ENCODE measurements around the gene MSH5. TPM values are rescaled to one million over a fixed set of nuclear protein-coding genes. Genes with fewer than 3 reads are reported as not detected.

Gene MSH5
- total and polyA plus RNA-seq, 2 of the 13 experiments (the other 11 are each of a cell fraction or from before 2014, with no cell fraction given), result 10.2 to 38.7 TPM

DNA sequence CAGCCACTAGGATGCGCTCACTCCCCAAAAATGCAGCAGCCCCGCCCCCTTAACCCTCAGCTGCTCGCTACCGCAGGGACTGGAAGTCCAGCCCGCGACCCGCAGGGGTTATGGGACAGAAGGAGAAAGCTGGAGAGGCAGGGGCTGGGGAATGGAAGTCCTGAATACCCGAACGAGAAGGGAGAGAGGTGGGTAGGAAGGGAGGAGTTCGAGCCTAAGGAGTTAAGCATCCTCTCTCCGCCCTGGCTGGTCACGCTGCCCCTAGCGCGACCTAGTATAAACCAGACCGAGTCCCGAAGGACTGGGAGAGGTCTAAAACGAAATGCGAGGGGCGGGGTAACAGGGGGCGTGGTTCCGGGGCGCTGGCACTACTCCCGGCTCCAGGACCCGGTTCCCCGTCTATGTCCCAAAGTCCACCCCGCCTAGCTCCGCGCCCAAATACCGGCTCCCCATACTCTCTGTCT is 10.3 kb upstream of the MSH5 start (continued):
- TF ChIP-seq ZFP90 (CRISPR knock-in tag; IDR thresholded peaks at IDR 0.05; ENCODE audit: borderline replicate concordance) (no peak; the same call in 1 of the 2 replicates), ZNF446 (CRISPR knock-in tag; IDR thresholded peaks at IDR 0.05) (no peak), BCL3 (CRISPR knock-in tag; IDR thresholded peaks at IDR 0.05) (no peak; the same call in none of the 2 replicates), NFKBIZ (CRISPR knock-in tag; IDR thresholded peaks at IDR 0.05) (no peak), NFE2 (CRISPR knock-in tag; IDR thresholded peaks at IDR 0.05) (no peak), ZNF207 (IDR thresholded peaks at IDR 0.05; ENCODE audit: borderline replicate concordance) (no peak), NFKB2 (CRISPR knock-in tag; IDR thresholded peaks at IDR 0.05; ENCODE audit: borderline replicate concordance) (no peak), SALL2 (CRISPR knock-in tag; IDR thresholded peaks at IDR 0.05) (0 out of 2 replicates have a peak, but pooled peaks have one; percentile 49), ZNF678 (CRISPR knock-in tag; IDR thresholded peaks at IDR 0.05) (no peak), MED1 (CRISPR knock-in tag; IDR thresholded peaks at IDR 0.05) (peak; percentile 72), MAFG (CRISPR knock-in tag; IDR thresholded peaks at IDR 0.05) (no peak), TGIF2 (CRISPR knock-in tag; IDR thresholded peaks at IDR 0.05) (no peak), SP2 (CRISPR knock-in tag; IDR thresholded peaks at IDR 0.05) (no peak), CTCF (CRISPR knock-in tag; IDR thresholded peaks at IDR 0.05) (peak; percentile 96), ATRX (CRISPR knock-in tag; IDR thresholded peaks at IDR 0.05; ENCODE audit: borderline replicate concordance) (no peak), HNF1B (CRISPR knock-in tag; IDR thresholded peaks at IDR 0.05) (peak; percentile 48; the same call in 1 of the 2 replicates), KLF16 (CRISPR knock-in tag; IDR thresholded peaks at IDR 0.05) (peak in 1 of 2 experiments; percentile 98; a peak in 2 of 4 replicates), ZEB1 (IDR thresholded peaks at IDR 0.05; ENCODE audit: insufficient replicate concordance, low read depth) (no peak), ZC3H13 (CRISPR knock-in tag; IDR thresholded peaks at IDR 0.05) (no peak), PLSCR1 (CRISPR knock-in tag; IDR thresholded peaks at IDR 0.05; ENCODE audit: borderline replicate concordance) (no peak), ZNF747 (CRISPR knock-in tag; IDR thresholded peaks at IDR 0.05; ENCODE audit: borderline replicate concordance) (no peak), REXO4 (CRISPR knock-in tag; IDR thresholded peaks at IDR 0.05; ENCODE audit: borderline replicate concordance) (no peak), ZFP36L1 (CRISPR knock-in tag; IDR thresholded peaks at IDR 0.05) (no peak), ZNF362 (CRISPR knock-in tag; IDR thresholded peaks at IDR 0.05; ENCODE audit: borderline replicate concordance) (peak; percentile 60; the same call in 1 of the 2 replicates)

Measured in HepG2 (cell line).